ENCODE measurements around the gene RMP24.

Gene RMP24

GRCh38 chr18:35974181-35974580 lies 1.7 kb downstream of the RMP24 start:
- Histone ChIP-seq H3K4me1 (peaks cover 4 to 19% of the 10 kb centered on the region in 2 donors), H3K27me3 (no peaks in the 10 kb centered on the region), H3K9me3 (no peaks in the 10 kb centered on the region), H3K4me3 (no peak overlapping the region), H3K27ac (no peak overlapping the region), H3K36me3 (peaks cover 28 to 33% of the 10 kb centered on the region in 2 donors)
- intact Hi-C loops (cut with DNase I) = loop anchor here (5.0 kb wide), 1 partner anchor 587 kb away; no protein-coding TSS in a partner anchor
- no peak for TF ChIP-seq CTCF (IDR thresholded peaks at IDR 0.05)
- DNase-seq (ENCODE audit: low spot score in 2 of 2) = no peak

- Histone ChIP-seq H3K4me3 (no peak overlapping the region), H3K9me3 (no peaks in the 10 kb centered on the region), H3K36me3 (peaks cover 30 to 59% of the 10 kb centered on the region in 2 donors), H3K4me1 (peaks cover 0 to 3% of the 10 kb centered on the region in 2 donors), H3K27ac (no peak overlapping the region), H3K27me3 (no peaks in the 10 kb centered on the region)
- DNase-seq (ENCODE audit: low spot score in 2 of 2) = no peak
- intact Hi-C loops (cut with DNase I) = no loop called here
- TF ChIP-seq CTCF (IDR thresholded peaks at IDR 0.05) = no peak
These were observed 6.6 kb downstream of the RMP24 start for GRCh38 chr18:35979112-35979511.

GRCh38 chr18:35982409-35983114 lies 10.1 kb downstream of the RMP24 start:
- DNase-seq (ENCODE audit: low spot score in 2 of 2) = no peak
- H3K4me1 ChIP-seq = no peaks in the 10 kb centered on the region
- H3K9me3 ChIP-seq = no peaks in the 10 kb centered on the region
- intact Hi-C loops (cut with DNase I) = no loop called here
- no peak for TF ChIP-seq CTCF (IDR thresholded peaks at IDR 0.05)
- no peak overlapping the region for H3K27ac ChIP-seq
- H3K36me3 ChIP-seq = peaks cover 22 to 43% of the 10 kb centered on the region in 2 donors
- H3K4me3 ChIP-seq = no peak overlapping the region
- H3K27me3 ChIP-seq = no peaks in the 10 kb centered on the region

- no peak for DNase-seq (ENCODE audit: low spot score in 2 of 2)
- Histone ChIP-seq H3K27ac (no peak overlapping the region), H3K27me3 (no peaks in the 10 kb centered on the region), H3K4me1 (no peaks in the 10 kb centered on the region), H3K4me3 (no peak overlapping the region), H3K36me3 (peaks cover 18 to 37% of the 10 kb centered on the region in 2 donors), H3K9me3 (no peaks in the 10 kb centered on the region)
- no peak for TF ChIP-seq CTCF (IDR thresholded peaks at IDR 0.05)
- intact Hi-C loops (cut with DNase I) = no loop called here
These were observed 10.7 kb downstream of the RMP24 start for GRCh38 chr18:35983147-35983546.

- Histone ChIP-seq H3K9me3 (no peaks in the 10 kb centered on the region), H3K4me3 (no peak overlapping the region), H3K36me3 (peaks cover 11 to 36% of the 10 kb centered on the region in 2 donors), H3K27me3 (no peaks in the 10 kb centered on the region), H3K4me1 (no peaks in the 10 kb centered on the region), H3K27ac (no peak overlapping the region)
- no peak for TF ChIP-seq CTCF (IDR thresholded peaks at IDR 0.05)
- DNase-seq (ENCODE audit: low spot score in 2 of 2) = no peak
- intact Hi-C loops (cut with DNase I) = no loop called here
These were observed 11.3 kb downstream of the RMP24 start for GRCh38 chr18:35983818-35984217.

Data from ascending aorta (tissue), 2 donors.